ENCODE data around the gene IL27RA. TPM values are rescaled to one million over a fixed set of nuclear protein-coding genes. Genes with fewer than 3 reads are reported as not detected.

IL27RA gene
- total and polyA plus RNA-seq, 2 experiments from 2014 or later, result 7.7 to 11.4 TPM

- TF ChIP-seq JUNB (IDR thresholded peaks at IDR 0.05; ENCODE audit: unreplicated experiment), result no peak
- no peak for TF ChIP-seq CREB1 (CRISPR knock-in tag; IDR thresholded peaks at IDR 0.05; ENCODE audit: low read depth)
- TF ChIP-seq ZNF331 (CRISPR knock-in tag; IDR thresholded peaks at IDR 0.05; ENCODE audit: low read depth), result no peak
- no peak for TF ChIP-seq EZH2 (IDR thresholded peaks at IDR 0.05; ENCODE audit: low read depth, unreplicated experiment)
- no peak for TF ChIP-seq EZH2phosphoT487 (IDR thresholded peaks at IDR 0.05; ENCODE audit: unreplicated experiment)
- no peak for TF ChIP-seq CTCF (conservative IDR thresholded peaks at IDR 0.05; ENCODE audit: low read depth in 2 of 2)
- no peak for TF ChIP-seq ZNF462 (CRISPR knock-in tag; IDR thresholded peaks at IDR 0.05)
- no peak for TF ChIP-seq STAT1 (IDR thresholded peaks at IDR 0.05; ENCODE audit: unreplicated experiment)
- no peak for TF ChIP-seq NANOG (IDR thresholded peaks at IDR 0.05; ENCODE audit: borderline replicate concordance)
- Histone ChIP-seq H3K36me3 (ENCODE audit: insufficient read depth) (0 out of 2 replicates have a peak, but pooled peaks cover 6% of the 10 kb centered on the region), H4K20me1 (replicated peaks; ENCODE audit: insufficient read depth) (no peaks in the 10 kb centered on the region), H3F3A (replicated peaks; ENCODE audit: low read depth) (0 out of 2 replicates have a peak, but pooled peaks cover 3% of the 10 kb centered on the region), H3K27me3 (ENCODE audit: insufficient read depth) (no peaks in the 10 kb centered on the region), H3K4me2 (no peak overlapping the region), H2AFZ (no peak overlapping the region), H3K4me3 (no peak overlapping the region), H3K9me2 (ENCODE audit: insufficient read depth) (no peaks in the 10 kb centered on the region), H3K4me1 (ENCODE audit: insufficient read depth) (no peaks in the 10 kb centered on the region), H3K79me2 (replicated peaks; ENCODE audit: insufficient read depth) (peaks cover 26% of the 10 kb centered on the region), H3K27ac (ENCODE audit: low read depth) (no peak overlapping the region)
- no peaks in the 10 kb centered on the region for H3K4me1 Mint-ChIP-seq
- H3K27me3 Mint-ChIP-seq (ENCODE audit: insufficient read depth, low read depth, poor library complexity), result no peaks in the 10 kb centered on the region
- DNase-seq (ENCODE audit: low spot score), result no peak
- peaks cover 36% of the 10 kb centered on the region; the same call in 2 of the 3 replicates for H3K36me3 Mint-ChIP-seq (ENCODE audit: low read depth)
- no peak overlapping the region for H3K27ac Mint-ChIP-seq
- H3K4me3 Mint-ChIP-seq, result no peak overlapping the region
- no peak for ATAC-seq
- H3K9me3 Mint-ChIP-seq, result peaks cover 20% of the 10 kb centered on the region; the same call in 2 of the 3 replicates
Observed at GRCh38 chr19:13996928-13997630, 34.5 kb upstream of the IL27RA start.

Measured in GM23338 (cell line).